Neuronal stem cell (in vitro differentiated cells): ENCODE results near the gene SHROOM2.

Source experiments
- DNase-seq: peaks from one replicate; pipeline ENCODE4 v3.0.0-alpha.2; 2013; ENCODE audit warnings: low spot score
- H2AFZ ChIP-seq: one replicate; pipeline ENCODE4 v1.6.1; 2013; ENCODE audit warnings: mild to moderate bottlenecking, low read length, inconsistent platforms
- H2AK5ac ChIP-seq: 2 replicates; pipeline ENCODE4 v1.6.1; 2013; ENCODE audit warnings: low read depth, mild to moderate bottlenecking, inconsistent platforms, low read length, moderate library complexity, mixed read lengths
- H2BK120ac ChIP-seq: 2 replicates; pipeline ENCODE4 v1.6.1; 2013; ENCODE audit warnings: low read depth, mild to moderate bottlenecking, inconsistent platforms, low read length, moderate library complexity, mixed read lengths
- H2BK12ac ChIP-seq: one replicate; pipeline ENCODE4 v1.6.1; 2013; ENCODE audit warnings: low read length, inconsistent platforms
- H2BK15ac ChIP-seq: 2 replicates; pipeline ENCODE4 v1.6.1; 2013; ENCODE audit warnings: mild to moderate bottlenecking, low read length, inconsistent platforms, mixed read lengths
- H2BK5ac ChIP-seq: one replicate; pipeline ENCODE4 v1.6.1; 2013; ENCODE audit warnings: inconsistent platforms, mild to moderate bottlenecking, low read length, moderate library complexity
- H3K14ac ChIP-seq: one replicate; pipeline ENCODE4 v1.6.1; 2013; ENCODE audit warnings: low read length, inconsistent platforms
- H3K18ac ChIP-seq: 2 replicates; pipeline ENCODE4 v1.6.1; 2013; ENCODE audit warnings: low read length, inconsistent platforms
- H3K23ac ChIP-seq: 2 replicates; pipeline ENCODE4 v1.6.1; 2013; ENCODE audit warnings: low read depth, mild to moderate bottlenecking, mixed read lengths, low read length, inconsistent platforms; ENCODE audit not compliant: poor library complexity
- H3K27ac ChIP-seq: replicated peaks from 3 replicates; pipeline ENCODE4 v1.5.1; 2013; ENCODE audit warnings: low read length, inconsistent platforms
- H3K27me3 ChIP-seq, 3 experiments: 2 replicates each; pipeline ENCODE4 v1.6.1; 2013; ENCODE audit warnings: low read length in 3 of 3, mild to moderate bottlenecking in 2 of 3, inconsistent platforms in 1 of 3, low read depth in 1 of 3, mixed read lengths in 1 of 3, moderate library complexity in 1 of 3; ENCODE audit not compliant: control insufficient read depth in 3 of 3, insufficient read depth in 3 of 3
- H3K36me3 ChIP-seq, 2 donors: replicated peaks in 1 of 2; 2 replicates each; pipeline ENCODE4 v1.6.1; 2013; ENCODE audit warnings: low read length in 2 of 2; ENCODE audit not compliant: control insufficient read depth in 2 of 2, insufficient read depth in 2 of 2
- H3K4ac ChIP-seq: 2 replicates; pipeline ENCODE4 v1.6.1; 2013; ENCODE audit warnings: inconsistent platforms, mild to moderate bottlenecking, low read length, moderate library complexity
- H3K4me1 ChIP-seq, 2 donors: 1 replicate in 1 of 2; 2 replicates in 1 of 2; pipeline ENCODE4 v1.6.1; 2013; ENCODE audit warnings: low read length in 2 of 2, low read depth in 1 of 2; ENCODE audit not compliant: control insufficient read depth in 2 of 2, insufficient read depth in 1 of 2
- H3K4me2 ChIP-seq: one replicate; pipeline ENCODE4 v1.6.1; 2013; ENCODE audit warnings: mild to moderate bottlenecking, low read length, inconsistent platforms; ENCODE audit not compliant: insufficient read depth, poor library complexity, severe bottlenecking
- H3K4me3 ChIP-seq, 2 donors: 2 replicates each; pipeline ENCODE4 v1.5.1; 2013; ENCODE audit warnings: low read length in 2 of 2, mild to moderate bottlenecking in 2 of 2, inconsistent platforms in 1 of 2, moderate library complexity in 1 of 2
- H3K79me1 ChIP-seq: one replicate; pipeline ENCODE4 v1.6.1; 2013; ENCODE audit warnings: low read depth, mild to moderate bottlenecking, inconsistent platforms, low read length, moderate library complexity
- H3K9ac ChIP-seq: one replicate; pipeline ENCODE4 v1.6.1; 2013; ENCODE audit warnings: mild to moderate bottlenecking, low read depth, low read length, inconsistent platforms; ENCODE audit not compliant: poor library complexity
- H3K9me3 ChIP-seq, 2 donors: replicated peaks in 1 of 2; 2 replicates each; pipeline versions ENCODE3 to v1.6.1; 2013; ENCODE audit warnings: low read length in 2 of 2, mild to moderate bottlenecking in 2 of 2, inconsistent platforms in 1 of 2, low read depth in 1 of 2, mixed read lengths in 1 of 2, moderate library complexity in 1 of 2; ENCODE audit not compliant: control insufficient read depth in 2 of 2, insufficient read depth in 1 of 2
- H4K8ac ChIP-seq: one replicate; pipeline ENCODE4 v1.6.1; 2013; ENCODE audit warnings: low read depth, mild to moderate bottlenecking, inconsistent platforms, low read length, moderate library complexity
- H4K91ac ChIP-seq: one replicate; pipeline ENCODE4 v1.6.1; 2013; ENCODE audit warnings: low read length, low read depth, mild to moderate bottlenecking, inconsistent platforms; ENCODE audit not compliant: poor library complexity
- WGBS, 2 donors: extraction: QIAGEN DNeasy Blood & Tissue Kit; methylation state at CpG; one replicate each; pipeline ENCODE4 v1.1.7; 2013; ENCODE audit warnings: missing lambda C conversion rate in 2 of 2, mixed read lengths in 1 of 2; ENCODE audit not compliant: insufficient read length in 2 of 2, insufficient replicate concordance in 1 of 2; ENCODE audit errors: extremely low coverage in 2 of 2; 5-methylcytosine and 5-hydroxymethylcytosine counted together

SHROOM2 gene

GRCh38 chrX:9739130-9739529, 47.1 kb upstream of the SHROOM2 start:
- Histone ChIP-seq H3K9me3 (no peaks in the 10 kb centered on the region), H3K27ac (no peak overlapping the region), H3K9ac (no peak overlapping the region), H3K36me3 (no peaks in the 10 kb centered on the region), H3K4me1 (no peaks in the 10 kb centered on the region), H3K4ac (no peak overlapping the region), H2AFZ (no peak overlapping the region), H2BK5ac (no peak overlapping the region), H3K4me3 (no peak overlapping the region), H3K4me2 (no peak overlapping the region), H2AK5ac (no peak overlapping the region), H3K79me1 (no peaks in the 10 kb centered on the region), H3K27me3 (no peaks in the 10 kb centered on the region), H3K23ac (no peak overlapping the region), H4K91ac (no peak overlapping the region), H2BK120ac (no peak overlapping the region), H4K8ac (no peak overlapping the region), H3K18ac (no peak overlapping the region), H3K14ac (no peak overlapping the region), H2BK15ac (no peak overlapping the region), H2BK12ac (no peak overlapping the region)
- no peak for DNase-seq
- no CpG with 5 or more reads among the region's 5 CpGs for WGBS, 2 donors

GRCh38 chrX:9745417-9746115, 40.7 kb upstream of the SHROOM2 start:
- Histone ChIP-seq H3K18ac (no peak overlapping the region), H2BK12ac (no peak overlapping the region), H3K27me3 (no peaks in the 10 kb centered on the region), H3K23ac (no peak overlapping the region), H3K79me1 (no peaks in the 10 kb centered on the region), H2BK15ac (no peak overlapping the region), H4K91ac (no peak overlapping the region), H2BK120ac (no peak overlapping the region), H3K27ac (peak overlapping the region; percentile 46), H2AK5ac (no peak overlapping the region), H3K4ac (no peak overlapping the region), H3K4me3 (no peak overlapping the region), H2BK5ac (no peak overlapping the region), H3K4me1 (peaks cover 9 to 13% of the 10 kb centered on the region in 2 donors), H3K9me3 (no peaks in the 10 kb centered on the region), H4K8ac (no peak overlapping the region), H3K9ac (no peak overlapping the region), H2AFZ (peak overlapping the region; percentile 56), H3K36me3 (no peaks in the 10 kb centered on the region), H3K4me2 (no peak overlapping the region), H3K14ac (no peak overlapping the region)
- WGBS, 2 donors: no CpG with 5 or more reads among the region's 11 CpGs
- DNase-seq: no peak

- Histone ChIP-seq H3K4me2 (no peak overlapping the region), H2AFZ (peak overlapping the region; percentile 56), H3K18ac (no peak overlapping the region), H2BK15ac (no peak overlapping the region), H3K4me1 (peaks cover 9 to 13% of the 10 kb centered on the region in 2 donors), H2BK120ac (no peak overlapping the region), H3K9me3 (no peaks in the 10 kb centered on the region), H3K79me1 (no peaks in the 10 kb centered on the region), H3K14ac (no peak overlapping the region), H2AK5ac (no peak overlapping the region), H3K4me3 (no peak overlapping the region), H4K91ac (no peak overlapping the region), H2BK12ac (no peak overlapping the region), H3K23ac (no peak overlapping the region), H3K4ac (no peak overlapping the region), H3K9ac (no peak overlapping the region), H3K27ac (peak overlapping the region; percentile 46), H3K36me3 (no peaks in the 10 kb centered on the region), H4K8ac (no peak overlapping the region), H2BK5ac (no peak overlapping the region), H3K27me3 (no peaks in the 10 kb centered on the region)
- no peak for DNase-seq
- no CpG with 5 or more reads among the region's 3 CpGs for WGBS, 2 donors
These were observed 39.9 kb upstream of the SHROOM2 start for GRCh38 chrX:9746148-9746888.

- Histone ChIP-seq H3K4me1 (peaks cover 9 to 13% of the 10 kb centered on the region in 2 donors), H4K8ac (no peak overlapping the region), H3K9ac (no peak overlapping the region), H3K27ac (no peak overlapping the region), H2BK15ac (no peak overlapping the region), H3K4me2 (no peak overlapping the region), H2BK12ac (no peak overlapping the region), H2BK5ac (no peak overlapping the region), H2AK5ac (no peak overlapping the region), H3K18ac (no peak overlapping the region), H3K4me3 (no peak overlapping the region), H3K27me3 (no peaks in the 10 kb centered on the region), H2BK120ac (no peak overlapping the region), H3K4ac (no peak overlapping the region), H3K14ac (no peak overlapping the region), H3K36me3 (no peaks in the 10 kb centered on the region), H3K9me3 (no peaks in the 10 kb centered on the region), H3K23ac (no peak overlapping the region), H4K91ac (no peak overlapping the region), H2AFZ (peak overlapping the region; percentile 56), H3K79me1 (peaks cover 1% of the 10 kb centered on the region)
- no peak for DNase-seq
- WGBS, 2 donors: no CpG with 5 or more reads among the region's 4 CpGs
These were observed 38.6 kb upstream of the SHROOM2 start for GRCh38 chrX:9747644-9748043.
